ENCODE measurements around the gene PSMB4. TPM values are rescaled to one million over a fixed set of nuclear protein-coding genes. Genes with fewer than 3 reads are reported as not detected.
"Not testable (repeated sequence)": the region's sequence is repeated elsewhere in the genome, so short reads cannot be mapped to it uniquely, and the experiment has no call there.

Gene PSMB4
- total RNA-seq, 4 donors from 2014 or later = 219 to 267 (median 232) TPM

DNA sequence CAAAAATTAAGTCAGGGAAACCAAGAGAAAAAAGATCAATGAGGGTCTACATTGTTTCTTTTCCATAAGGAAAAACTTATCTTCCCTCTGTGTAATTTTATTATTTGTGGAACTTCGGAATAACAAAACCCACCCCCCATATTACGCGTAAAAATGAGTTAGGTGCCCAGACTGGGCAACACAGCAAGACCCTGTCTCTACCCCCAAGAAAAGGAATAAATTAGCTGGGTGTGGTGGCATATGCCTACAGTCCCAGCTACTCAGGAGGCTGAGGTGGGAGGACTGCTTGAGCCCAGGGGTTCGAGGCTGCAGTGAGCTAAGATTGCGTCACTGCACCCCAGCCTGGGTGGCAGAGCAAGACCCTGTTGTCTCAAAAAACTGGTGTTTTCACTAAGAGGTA is 20.4 kb downstream of the PSMB4 start:
- no peak overlapping the region for H3K4me3 ChIP-seq

DNA sequence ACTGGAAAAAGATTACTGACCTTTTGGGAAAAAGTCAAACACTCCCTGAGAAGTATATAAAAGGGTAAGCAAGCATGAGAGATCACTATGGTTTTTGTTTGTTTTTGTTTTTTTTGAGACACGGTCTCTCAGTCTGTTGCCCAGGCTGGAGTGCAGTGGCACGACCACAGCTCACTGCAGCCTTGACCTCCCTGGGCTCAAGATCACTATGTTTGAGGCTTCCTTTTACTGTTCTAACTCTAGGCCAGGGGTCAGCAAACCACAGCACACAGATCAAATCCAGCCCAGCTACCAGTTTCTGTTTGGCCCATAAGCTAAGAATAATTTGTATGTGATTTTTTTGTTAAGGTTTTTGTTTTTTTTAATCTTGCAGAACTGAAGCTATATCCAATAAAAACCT is 25.7 kb downstream of the PSMB4 start:
- no peak for DNase-seq (ENCODE audit: low spot score in 2 of 2)
- WGBS, 2 donors = 28 to 29% methylated on average over 2 of the region's 2 CpGs
- Histone ChIP-seq H3K27me3 (no peaks in the 10 kb centered on the region), H3K27ac (peak overlapping the region in 1 of 4 donors; percentile 6), H3K4me1 (peaks cover 0 to 10% (median 0%) of the 10 kb centered on the region in 4 donors), H3K4me3 (no peak overlapping the region), H3K9me3 (no peaks in the 10 kb centered on the region), H3K36me3 (peaks cover 3 to 94% (median 18%) of the 10 kb centered on the region in 3 donors)
- TF ChIP-seq, protein P1, sequence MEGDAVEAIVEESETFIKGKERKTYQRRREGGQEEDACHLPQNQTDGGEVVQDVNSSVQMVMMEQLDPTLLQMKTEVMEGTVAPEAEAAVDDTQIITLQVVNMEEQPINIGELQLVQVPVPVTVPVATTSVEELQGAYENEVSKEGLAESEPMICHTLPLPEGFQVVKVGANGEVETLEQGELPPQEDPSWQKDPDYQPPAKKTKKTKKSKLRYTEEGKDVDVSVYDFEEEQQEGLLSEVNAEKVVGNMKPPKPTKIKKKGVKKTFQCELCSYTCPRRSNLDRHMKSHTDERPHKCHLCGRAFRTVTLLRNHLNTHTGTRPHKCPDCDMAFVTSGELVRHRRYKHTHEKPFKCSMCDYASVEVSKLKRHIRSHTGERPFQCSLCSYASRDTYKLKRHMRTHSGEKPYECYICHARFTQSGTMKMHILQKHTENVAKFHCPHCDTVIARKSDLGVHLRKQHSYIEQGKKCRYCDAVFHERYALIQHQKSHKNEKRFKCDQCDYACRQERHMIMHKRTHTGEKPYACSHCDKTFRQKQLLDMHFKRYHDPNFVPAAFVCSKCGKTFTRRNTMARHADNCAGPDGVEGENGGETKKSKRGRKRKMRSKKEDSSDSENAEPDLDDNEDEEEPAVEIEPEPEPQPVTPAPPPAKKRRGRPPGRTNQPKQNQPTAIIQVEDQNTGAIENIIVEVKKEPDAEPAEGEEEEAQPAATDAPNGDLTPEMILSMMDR (IDR thresholded peaks at IDR 0.05) = no peak
- no peak for TF ChIP-seq EP300 (IDR thresholded peaks at IDR 0.05)
- TF ChIP-seq POLR2A (IDR thresholded peaks at IDR 0.05) = no peak

More for the DNA sequence above, 20.4 kb downstream of the PSMB4 start:
- TF ChIP-seq EP300 (IDR thresholded peaks at IDR 0.05) (no peak), POLR2A (IDR thresholded peaks at IDR 0.05) (no peak)
- TF ChIP-seq, protein P1 (IDR thresholded peaks at IDR 0.05) = no peak
- Histone ChIP-seq H3K36me3 (peaks cover 6 to 97% (median 6%) of the 10 kb centered on the region in 3 donors), H3K9me3 (no peaks in the 10 kb centered on the region), H3K27me3 (no peaks in the 10 kb centered on the region), H3K4me1 (peaks cover 0 to under 1% (median 0%) of the 10 kb centered on the region in 4 donors), H3K27ac (no peak overlapping the region)
- no peak for DNase-seq (ENCODE audit: low spot score in 2 of 2)
- WGBS, 2 donors = 76 to 96% methylated on average over 5 of the region's 5 CpGs

DNA sequence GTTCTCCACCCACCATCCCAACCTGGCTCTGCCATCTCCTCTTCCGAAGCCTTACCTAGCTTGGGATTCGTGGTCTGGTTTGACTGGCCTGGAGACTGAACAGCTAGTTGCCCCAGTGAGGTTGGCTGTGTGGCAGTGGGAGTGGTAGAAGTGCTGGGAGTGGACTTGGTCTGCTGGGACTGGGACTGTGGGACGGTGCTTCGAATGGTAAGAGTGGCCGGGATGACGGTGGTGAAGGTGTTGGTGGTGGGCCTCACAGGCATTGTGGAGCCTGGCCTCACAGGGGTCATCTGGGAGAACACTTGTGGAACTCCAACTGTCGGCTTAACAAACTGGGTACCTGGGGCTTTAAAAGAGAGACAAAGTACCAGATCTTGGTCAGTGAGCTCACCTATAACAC is 28.7 kb downstream of the PSMB4 start:
- H3K27me3 ChIP-seq = no peaks in the 10 kb centered on the region
- no peaks in the 10 kb centered on the region for H3K9me3 ChIP-seq
- TF ChIP-seq POLR2A (IDR thresholded peaks at IDR 0.05) (no peak), EP300 (IDR thresholded peaks at IDR 0.05) (no peak)
- TF ChIP-seq, protein P1 (IDR thresholded peaks at IDR 0.05) = no peak
- H3K4me1 ChIP-seq = peaks cover 0 to 36% (median 0%) of the 10 kb centered on the region in 4 donors
- DNase-seq (ENCODE audit: low spot score in 2 of 2) = no peak
- H3K36me3 ChIP-seq = peaks cover 0 to 71% (median 11%) of the 10 kb centered on the region in 3 donors
- H3K4me3 ChIP-seq = no peak overlapping the region
- H3K27ac ChIP-seq = no peak overlapping the region
- 92 to 95% methylated on average over 7 of the region's 7 CpGs for WGBS, 2 donors

DNA sequence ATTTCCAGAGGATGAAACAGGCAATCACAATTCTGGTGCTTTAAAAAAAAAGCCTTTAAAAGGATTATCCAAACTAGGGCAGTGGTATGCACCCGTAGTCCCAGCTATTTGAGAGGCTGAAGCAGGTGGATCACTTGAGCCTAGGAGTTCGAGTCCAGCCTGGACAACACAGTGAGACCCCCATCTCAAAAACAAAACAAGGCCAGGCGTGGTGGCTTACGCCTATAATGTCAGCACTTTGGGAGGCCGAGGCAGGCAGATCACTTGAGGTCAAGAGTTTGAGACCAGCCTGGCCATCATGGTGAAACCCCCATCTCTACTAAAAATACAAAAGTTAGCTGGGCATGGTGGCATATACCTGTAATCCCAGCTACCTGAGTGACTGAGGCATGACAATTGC is 34.5 kb downstream of the PSMB4 start:
- Histone ChIP-seq H3K4me1 (peaks cover 0 to 61% (median 11%) of the 10 kb centered on the region in 4 donors), H3K36me3 (peaks cover 0 to 23% (median 0%) of the 10 kb centered on the region in 3 donors)
- not testable (repeated sequence) for H3K27me3 ChIP-seq; H3K9me3 ChIP-seq; H3K4me3 ChIP-seq; H3K27ac ChIP-seq; DNase-seq (ENCODE audit: low spot score in 2 of 2)
- WGBS, 2 donors = 89 to 90% methylated on average over 5 of the region's 5 CpGs

DNA sequence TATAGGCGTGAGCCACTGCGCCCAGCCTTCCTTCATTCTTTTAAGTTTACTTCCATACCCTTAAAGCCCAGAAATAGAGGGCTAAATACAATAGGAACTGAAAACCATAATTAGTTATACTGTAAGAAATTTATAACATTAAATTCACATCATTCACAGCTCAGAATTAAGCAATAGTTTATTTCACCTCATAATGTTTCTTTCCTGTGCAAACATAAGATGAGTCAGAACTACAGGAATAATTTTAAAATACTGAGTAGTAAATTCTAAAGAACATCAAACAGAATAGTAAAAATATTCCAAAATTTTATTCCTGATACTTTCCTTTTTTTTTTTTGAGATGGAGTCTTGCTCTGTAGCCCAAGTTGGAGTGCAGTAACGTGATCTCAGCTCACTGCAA is 35.8 kb downstream of the PSMB4 start:
- Histone ChIP-seq H3K27ac (no peak overlapping the region), H3K36me3 (peaks cover 0 to 14% (median 0%) of the 10 kb centered on the region in 3 donors), H3K4me1 (peaks cover 0 to 70% (median 14%) of the 10 kb centered on the region in 4 donors), H3K9me3 (no peaks in the 10 kb centered on the region), H3K4me3 (no peak overlapping the region), H3K27me3 (no peaks in the 10 kb centered on the region)
- TF ChIP-seq EP300 (IDR thresholded peaks at IDR 0.05) = no peak
- TF ChIP-seq, protein P1 (IDR thresholded peaks at IDR 0.05) = no peak
- WGBS, 2 donors = 79 to 81% methylated on average over 3 of the region's 3 CpGs
- DNase-seq (ENCODE audit: low spot score in 2 of 2) = no peak

DNA sequence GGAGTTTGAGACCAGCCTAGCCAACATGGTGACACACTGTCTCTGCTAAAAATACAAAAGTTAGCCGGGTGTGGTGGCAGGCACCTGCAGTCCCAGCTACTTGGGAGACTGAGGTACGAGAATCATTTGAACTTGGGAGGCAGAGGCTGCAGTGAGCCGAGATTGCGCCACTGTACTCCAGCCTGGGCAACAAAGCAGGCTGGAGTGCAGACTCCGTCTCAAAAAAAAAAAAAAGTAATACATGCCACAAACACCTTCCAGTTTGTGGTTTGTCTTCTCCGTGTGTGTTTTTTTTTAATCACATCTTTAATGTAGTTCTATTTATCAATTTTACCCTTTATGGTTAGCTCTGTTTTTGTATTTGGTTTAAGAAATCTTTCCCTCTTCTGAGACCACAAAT is 37.6 kb downstream of the PSMB4 start:
- no peak for TF ChIP-seq POLR2A (IDR thresholded peaks at IDR 0.05)
- Histone ChIP-seq H3K27ac (no peak overlapping the region), H3K4me1 (peaks cover 0 to 72% (median 23%) of the 10 kb centered on the region in 4 donors), H3K4me3 (no peak overlapping the region), H3K27me3 (no peaks in the 10 kb centered on the region), H3K36me3 (peaks cover 0 to 8% (median 6%) of the 10 kb centered on the region in 3 donors), H3K9me3 (no peaks in the 10 kb centered on the region)
- 74% methylated on average over 6 of the region's 6 CpGs for WGBS, 2 donors
- no peak for DNase-seq (ENCODE audit: low spot score in 2 of 2)

DNA sequence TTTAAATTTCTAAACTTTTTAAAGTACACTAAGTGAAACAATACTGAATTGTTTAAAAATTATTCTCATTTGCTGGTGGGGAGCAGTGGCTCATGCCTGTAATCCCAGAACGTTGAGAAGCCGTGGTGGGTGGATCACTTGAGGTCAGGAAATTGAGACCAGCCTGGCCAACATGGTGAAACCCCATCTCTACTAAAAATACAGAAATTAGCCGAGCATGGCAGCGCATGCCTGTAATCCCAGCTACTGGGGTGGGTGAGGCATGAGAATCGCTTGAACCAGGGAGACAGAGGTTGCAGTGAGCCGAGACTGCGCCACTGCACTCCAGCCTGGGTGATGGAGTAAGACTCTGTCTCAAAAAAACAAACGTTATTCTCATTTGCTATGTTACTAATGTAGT is 38.0 kb downstream of the PSMB4 start:
- not testable (repeated sequence) for H3K36me3 ChIP-seq; H3K4me3 ChIP-seq; H3K27me3 ChIP-seq; H3K9me3 ChIP-seq; H3K27ac ChIP-seq; DNase-seq (ENCODE audit: low spot score in 2 of 2)
- peaks cover 0 to 71% (median 23%) of the 10 kb centered on the region in 4 donors for H3K4me1 ChIP-seq
- 53 to 55% methylated on average over 8 of the region's 8 CpGs for WGBS, 2 donors
